Right forelimb (tissue), 1 donor: Measurements from ENCODE around the gene DDX17.
"Not testable (repeated sequence)": the region's sequence is repeated elsewhere in the genome, so short reads cannot be mapped to it uniquely, and the experiment has no call there.

Experiments used
- DNase-seq: peaks from one replicate; pipeline ENCODE4 v3.0.0-alpha.2; 2018

Gene DDX17

DNA sequence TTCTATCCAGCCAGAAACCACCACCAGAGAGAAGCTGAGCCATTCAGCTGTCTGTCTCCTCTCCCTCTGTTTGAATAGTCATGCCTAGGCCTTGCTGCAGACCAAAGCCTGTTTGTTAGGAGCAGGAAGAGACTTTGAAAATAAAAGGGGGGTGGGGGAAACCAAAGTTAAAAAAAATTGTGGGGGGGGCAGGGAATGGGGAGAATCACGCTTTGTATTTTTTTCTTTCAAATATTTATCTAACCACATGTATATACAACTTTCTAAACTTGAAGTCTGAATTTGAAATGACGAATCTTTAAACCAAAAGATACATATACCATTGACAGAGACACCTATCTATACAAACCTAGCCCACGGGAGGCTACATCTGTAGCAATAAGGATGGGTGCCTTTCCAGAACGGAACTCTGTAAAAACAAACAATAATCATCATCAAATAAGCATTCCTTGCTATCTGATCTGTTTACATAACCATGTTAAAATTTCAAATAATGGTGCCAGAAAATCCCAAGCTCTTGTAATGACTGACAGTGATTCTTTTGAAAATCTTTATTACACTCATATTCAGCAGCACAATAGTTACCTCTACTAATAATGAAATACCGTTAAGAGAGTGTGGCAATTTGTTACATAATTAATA is 14.3 kb downstream of the DDX17 start:
- no peak for DNase-seq

DNA sequence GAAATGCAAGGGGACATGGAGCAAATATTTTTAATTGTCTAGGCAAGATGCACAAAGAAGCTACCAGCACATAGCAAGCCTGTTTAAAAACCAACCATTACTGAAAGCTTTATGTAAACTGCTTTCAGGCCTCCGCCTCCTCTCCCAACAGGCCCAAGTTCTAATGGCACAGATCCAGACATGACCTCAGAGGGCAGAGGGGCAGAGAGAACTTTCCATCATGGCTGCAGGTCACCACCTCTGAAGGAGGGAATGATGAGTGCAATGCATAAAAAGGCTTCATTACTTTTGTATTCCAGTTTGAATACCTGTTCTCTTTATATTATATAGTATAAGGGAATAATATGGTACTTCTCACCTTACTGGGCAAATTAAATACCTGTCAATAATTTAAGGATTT is 15.2 kb downstream of the DDX17 start:
- DNase-seq, result no peak

DNA sequence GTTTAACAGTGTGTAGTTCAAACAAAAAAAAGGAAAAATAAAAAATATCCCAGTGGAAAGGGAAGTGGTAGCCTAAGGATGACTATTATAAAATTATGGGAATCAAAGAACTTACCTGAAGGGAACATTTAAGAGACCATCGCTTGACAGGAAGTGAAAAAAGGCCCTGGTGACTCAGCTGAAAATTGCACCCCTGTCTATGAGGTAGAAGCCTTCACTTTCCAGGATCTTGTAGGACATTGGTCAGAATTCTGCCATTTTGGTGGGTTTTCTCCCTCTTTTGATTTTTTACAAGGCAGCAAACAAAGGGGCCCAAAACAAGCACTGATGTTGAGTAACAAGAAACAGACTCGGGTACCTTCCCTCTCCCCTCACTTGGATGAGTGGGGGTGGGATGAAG is 15.6 kb downstream of the DDX17 start:
- no peak for DNase-seq

DNA sequence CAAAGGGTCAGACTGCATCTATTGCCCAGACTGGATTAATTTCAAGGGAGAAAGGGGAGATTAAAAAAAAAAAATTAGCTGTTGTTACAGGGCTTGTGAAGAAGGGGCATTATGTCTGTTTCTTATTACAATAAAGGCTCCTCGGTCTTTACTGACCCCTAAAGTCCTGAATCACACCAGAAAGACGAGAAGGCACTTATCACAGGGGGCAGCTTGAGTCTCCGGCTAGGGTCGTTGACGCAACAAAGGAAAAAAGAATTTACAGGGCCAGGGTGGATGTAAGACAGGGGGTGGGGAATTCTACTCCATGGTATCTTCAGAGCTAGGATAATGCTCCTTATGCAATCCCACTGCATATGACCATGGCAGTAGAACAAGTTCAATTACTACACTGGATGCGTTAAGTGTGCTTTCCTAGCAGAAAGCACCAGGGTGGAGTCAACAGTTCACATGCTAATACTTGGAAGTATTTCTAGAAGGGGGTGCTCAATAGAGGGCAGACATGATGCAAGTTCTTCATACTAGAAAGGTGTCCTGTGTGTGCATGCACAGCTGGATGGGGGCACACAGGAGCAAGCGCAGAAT is 16.5 kb downstream of the DDX17 start:
- DNase-seq, result no peak

DNA sequence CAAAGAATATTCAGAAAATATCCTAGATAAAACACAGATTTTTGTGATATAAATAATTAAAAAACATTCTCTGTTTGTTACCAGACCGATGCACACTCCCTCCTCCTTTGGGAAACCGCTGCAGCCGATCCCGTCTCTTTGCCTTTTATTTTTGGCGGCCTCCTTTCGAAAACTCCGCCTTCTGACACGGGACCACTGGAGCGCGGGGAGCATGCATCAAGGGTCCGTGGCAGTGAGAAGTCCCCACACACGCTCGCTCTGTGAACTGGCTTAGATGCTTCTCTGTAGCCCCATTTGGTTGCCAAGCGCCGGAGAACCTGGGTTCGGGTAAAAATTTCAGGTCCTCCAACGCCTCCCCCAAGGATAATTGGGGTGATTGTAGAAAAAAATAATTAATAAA is 17.0 kb downstream of the DDX17 start:
- no peak for DNase-seq

DNA sequence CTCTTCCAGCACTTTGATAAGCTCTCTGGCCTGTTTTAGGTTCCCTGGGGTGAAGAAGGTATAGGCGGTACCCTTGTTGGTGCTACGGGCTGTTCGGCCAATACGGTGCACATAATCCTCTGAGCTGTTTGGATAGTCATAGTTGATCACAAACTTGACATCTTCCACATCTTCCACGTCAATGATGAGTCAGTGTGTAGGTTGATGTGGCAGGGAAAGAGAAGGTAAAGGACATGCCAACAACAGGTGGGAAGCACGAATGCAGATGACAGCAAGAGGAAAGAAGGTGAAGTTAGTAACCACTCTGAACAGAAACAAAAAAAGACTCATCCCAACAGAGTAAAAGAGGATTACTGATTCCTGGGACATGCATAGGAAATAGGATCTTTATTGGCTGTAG is 18.2 kb downstream of the DDX17 start:
- no peak for DNase-seq

DNA sequence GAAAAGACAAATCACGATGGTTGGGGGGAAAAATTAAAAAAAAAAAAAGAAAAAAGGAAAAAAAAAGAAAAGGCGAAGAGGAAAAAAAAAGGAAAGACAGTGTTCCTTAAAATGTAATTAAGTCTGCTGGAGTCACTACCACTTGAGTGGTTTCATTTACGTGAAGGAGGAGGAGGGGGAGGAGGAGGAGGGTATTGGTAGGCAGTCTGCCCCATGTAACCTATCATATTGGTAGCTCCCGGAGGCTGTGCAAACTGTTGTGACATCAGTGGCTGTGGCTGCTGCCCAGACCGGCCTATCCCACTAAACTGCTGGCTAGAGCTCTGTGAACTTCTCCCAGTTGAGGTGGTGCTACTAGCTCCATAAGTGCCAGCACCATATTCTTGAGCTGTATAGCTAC is 20.3 kb downstream of the DDX17 start:
- no peak for DNase-seq

DNA sequence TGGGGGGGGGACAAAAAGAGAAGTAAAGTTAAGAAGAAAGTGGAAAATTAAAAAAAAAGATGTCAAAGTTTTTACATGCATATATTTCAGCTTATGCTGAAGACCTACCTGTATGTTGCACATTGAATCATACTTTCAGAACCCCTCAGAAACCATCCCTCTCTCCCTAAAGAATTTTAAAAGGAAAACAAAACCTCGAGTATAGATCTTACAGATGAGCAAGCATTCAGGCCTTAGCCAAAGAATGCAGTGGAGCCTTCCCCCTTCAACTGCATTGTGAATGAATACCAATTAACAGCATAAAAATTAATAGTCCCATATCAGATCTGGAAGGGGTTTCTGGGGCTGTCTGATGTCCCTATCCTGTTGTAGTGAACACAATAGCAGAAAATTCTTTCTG is 21.9 kb downstream of the DDX17 start:
- DNase-seq, result no peak

DNA sequence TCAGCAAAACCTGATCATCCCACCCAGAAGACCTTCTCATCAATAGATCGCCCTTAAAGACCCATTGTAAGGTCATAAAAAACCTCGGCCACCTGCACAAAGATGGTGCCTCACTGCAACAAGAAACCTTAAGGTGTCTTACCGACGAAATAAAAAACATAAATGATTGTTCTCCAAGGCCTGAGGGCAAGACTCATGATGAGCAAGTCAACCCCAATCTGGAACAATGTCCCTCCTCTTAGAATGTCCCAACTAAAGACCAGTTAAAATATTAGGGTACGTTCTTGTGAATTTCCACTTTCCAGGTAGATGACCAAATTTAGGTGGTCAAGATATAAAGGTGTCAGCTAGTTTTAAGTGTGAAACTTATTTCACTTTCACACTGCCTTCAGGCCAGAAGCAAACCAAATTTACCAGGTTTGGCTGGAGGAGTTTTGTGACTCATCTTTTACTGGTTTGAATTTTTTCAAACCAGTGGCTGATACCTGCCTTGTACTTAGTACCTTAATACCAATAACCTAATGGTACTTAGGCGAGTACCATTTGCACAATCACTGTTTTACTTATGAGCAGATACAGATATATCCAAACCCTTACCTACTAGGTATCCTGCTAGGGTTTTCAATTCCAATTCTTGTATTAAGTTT is 23.3 kb downstream of the DDX17 start:
- no peak for DNase-seq

DNA sequence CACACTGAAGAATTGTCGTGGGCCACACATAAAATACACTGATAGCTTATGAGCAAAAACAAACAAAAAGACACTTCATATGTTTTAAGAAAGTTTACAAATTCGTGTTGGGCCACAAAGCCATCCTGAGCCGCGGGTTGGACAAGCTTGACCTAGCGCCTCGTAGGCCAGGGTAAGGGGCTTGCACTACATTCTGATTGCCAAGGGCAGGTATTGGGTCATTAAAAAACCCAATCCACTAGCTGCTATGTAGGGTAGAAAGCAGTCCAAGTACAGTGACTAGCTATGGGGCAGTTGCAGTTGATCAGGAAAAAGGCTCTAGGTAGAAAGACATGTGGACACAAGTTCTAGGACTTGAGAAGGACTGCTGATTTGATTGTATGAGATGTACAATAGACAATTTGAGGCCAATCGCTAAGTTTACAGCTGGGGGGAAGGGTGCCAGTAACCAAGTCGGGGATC is 24.2 kb downstream of the DDX17 start:
- no peak for DNase-seq

DNA sequence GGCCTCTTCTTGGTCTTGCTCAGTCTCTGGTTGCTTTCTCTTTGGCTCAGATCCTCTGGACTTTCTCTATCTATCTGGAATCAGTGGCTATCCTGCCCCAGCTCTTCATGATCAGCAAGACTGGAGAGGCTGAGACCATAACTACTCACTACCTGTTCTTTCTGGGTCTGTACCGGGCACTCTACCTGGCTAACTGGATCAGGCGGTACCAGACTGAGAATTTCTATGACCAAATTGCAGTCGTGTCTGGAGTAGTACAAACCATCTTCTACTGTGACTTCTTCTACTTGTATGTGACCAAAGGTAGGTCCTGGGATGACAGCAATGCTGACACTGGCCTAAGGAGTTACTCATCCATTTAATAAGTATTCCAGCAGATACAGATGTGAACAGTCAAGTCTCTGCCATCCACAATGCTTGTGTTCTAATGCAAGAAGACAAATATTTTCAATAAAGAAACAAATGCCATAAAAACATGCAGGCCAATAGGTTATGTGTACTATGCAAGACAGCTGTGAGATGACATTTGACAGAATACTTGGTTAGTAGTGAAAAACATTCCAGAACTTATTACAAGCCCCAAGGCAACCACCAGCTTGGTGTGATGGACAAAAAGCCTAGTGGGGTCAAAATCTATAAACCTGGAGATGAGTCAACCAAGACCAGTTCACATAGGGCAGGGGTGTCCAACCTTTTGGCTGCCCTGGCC is 24.8 kb downstream of the DDX17 start:
- no peak for DNase-seq

DNA sequence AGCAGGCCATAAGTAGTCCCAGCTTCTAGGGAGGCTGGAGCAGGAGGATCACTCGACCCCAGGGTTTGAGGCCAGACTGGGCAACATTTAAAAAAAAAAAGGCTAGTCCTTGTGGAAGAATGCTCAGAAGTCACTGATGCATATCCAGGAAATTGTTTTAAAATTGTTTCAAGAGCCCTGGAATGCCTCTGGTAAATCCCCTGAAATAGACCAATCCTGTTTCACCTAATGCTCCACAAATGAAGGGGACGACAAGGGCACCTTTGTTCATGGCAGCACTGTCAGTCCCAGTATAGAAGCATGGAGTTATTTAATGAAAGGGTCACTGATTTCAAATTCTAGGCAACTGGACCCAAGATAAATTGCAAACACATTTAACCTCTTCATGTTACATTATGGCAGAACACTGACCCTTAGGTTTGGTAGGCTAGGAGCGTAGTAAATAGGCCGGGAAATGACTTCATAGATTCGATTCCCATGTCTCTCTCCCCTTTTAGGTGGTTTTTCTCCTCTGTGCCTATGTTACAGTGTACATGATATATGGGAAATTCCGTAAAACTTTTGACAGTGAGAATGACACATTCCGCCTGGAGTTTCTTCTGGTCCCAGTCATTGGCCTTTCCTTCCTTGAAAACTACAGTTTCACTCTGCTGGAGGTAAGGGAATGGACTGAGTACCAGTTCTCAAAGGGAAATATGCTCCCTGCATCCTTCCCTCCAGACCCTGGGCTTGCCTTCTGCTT is 26.8 kb downstream of the DDX17 start:
- DNase-seq, result no peak

DNA sequence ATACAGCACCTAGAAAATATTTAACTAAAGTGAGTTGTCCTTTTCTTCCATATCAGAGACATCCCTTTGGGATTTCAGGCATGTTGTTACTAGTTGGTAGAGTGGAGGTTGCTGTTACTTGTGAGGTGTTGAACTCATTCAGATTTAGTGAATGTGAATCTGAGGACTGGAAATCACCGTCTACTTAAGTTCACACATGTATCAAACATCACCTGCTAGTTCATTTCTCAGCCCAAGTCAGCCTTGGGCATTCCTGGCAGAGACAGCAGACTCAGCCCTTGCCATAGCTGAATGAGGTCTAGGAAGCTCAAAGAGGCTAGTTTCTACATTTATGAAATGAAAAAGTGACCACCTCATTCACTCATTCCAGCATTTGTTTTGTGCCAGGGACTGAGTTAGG is 28.5 kb downstream of the DDX17 start:
- no peak for DNase-seq

DNA sequence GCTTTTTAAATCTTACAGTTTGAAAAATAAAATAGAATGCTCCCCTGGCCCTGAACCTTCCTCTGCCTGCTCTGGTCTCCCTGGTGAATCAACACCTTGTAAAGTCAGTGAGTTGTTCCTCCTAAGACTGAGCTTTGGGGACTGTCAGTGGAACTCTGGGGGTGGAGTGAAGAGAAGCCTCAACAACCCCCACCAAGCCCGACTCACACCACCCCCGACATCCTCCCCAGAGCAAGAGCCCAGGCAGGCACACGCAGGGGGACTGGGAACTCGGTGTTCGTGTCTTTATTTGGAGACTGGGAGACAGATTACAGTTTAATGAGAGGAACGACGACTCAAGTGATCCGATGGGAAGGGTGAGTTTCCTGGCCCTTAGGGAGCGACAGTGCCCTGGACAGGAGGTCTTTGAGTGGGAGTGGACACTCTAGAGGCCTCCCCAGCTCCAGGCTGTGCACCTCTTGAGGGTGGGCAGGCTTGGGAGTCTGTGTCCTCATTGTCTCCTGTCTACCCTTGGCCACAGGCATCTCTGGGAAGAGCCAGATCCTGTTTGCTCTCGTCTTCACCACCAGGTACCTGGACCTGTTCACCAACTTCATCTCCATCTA is 32.0 kb downstream of the DDX17 start:
- no peak for DNase-seq

DNA sequence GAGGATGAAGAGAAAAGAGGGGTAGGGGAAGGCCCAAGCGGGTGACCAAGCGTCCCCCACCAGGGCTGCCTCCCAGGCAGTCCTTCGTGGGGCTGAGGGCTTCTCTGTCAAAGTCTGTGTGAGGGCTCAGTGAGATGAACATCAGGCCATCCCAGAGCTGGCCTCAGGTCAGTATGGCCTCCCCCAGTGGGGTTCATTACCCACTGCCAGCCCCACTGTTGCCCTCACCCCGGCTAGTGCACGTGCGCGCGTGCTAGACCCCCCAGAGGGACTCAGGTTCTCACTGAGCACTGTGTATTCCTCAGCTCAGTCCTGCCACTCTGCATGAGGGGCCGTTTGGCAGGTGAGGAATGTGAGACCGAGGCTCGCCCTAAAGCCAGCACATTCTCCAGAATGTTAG is 34.9 kb downstream of the DDX17 start:
- DNase-seq, result no peak

DNA sequence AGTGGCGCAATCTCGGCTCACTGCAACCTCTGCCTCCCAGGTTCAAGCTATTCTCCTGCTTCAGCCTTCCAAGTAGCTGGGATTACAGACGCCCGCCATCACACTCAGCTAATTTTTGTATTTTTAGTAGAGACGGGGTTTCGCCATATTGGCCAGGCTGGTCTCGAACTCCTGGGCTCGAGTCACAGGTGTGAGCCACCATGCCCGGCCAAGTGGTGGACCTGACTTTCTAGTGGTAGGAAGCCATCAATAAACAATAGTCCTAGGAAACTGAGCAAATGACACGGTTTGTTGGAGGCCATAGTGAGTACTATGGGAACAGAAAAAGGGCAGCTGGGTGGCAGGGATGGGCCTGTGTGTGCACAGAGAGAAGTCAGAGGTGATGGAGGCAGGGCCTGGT is 35.9 kb downstream of the DDX17 start:
- DNase-seq, result not testable (repeated sequence)

DNA sequence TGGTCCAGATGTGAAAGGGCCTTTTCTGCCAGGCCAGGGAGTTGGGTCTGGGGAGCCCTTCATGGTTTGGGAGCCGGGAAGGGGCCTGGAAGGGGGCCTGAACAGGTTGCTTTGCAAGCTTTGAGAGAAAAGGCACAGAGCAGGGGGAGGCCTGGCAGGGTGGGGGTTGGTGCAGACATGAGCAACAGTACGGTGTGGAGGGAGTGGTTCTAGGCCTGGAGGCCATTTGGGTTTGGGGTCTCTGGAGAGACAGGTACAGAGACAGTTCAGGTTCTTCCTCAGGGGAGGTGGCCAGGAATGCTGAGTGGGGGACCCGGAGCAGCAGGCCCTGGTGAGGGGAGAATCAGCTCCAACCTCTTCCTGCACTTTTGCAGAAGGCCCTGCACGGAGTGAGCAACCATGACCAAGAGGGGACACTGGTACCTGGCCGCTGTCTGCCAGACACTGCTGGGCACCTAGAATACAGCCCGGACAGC is 36.8 kb downstream of the DDX17 start:
- no peak for DNase-seq

DNA sequence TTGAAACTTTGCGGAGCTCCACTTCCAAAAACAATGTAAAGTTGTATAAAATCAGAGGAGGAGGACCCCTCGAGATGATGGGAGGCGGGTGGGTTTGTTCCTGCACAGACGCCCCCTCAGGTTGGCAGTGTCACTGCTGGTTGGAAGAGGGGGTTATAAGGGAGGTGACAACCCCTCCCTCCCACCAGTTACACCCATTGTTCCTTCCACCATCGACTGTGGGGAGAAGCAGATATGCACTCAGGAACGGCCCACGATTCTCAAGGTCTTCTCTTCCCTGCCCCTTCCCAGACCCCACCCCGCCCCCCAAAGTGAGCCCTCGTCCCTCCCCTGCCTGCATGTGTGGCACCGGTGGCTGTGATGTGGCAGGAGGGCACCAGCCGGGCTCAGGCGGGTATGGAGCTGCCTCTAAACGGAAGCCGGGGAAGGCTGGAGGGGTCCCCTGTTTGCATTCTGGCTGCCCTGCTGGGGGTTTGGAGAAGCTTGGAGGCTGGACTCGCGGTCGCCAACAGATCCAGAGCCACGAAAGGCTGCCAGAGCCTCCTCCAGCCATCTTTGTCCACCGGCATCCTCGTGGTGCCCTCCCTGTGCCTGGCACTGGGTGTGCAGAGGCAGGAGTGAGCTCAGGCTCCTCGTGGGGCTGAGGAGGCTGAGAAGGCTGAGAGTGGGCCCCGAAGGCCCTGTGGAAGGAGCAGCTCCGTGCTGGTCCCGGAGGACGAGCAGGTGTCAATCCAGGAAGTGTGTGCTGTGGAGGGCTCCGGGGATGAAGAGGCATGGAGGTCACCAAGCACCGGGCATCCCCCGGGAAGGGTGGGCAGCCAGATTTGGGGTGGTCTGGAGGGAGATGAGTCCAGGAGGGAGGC is 37.4 kb downstream of the DDX17 start:
- DNase-seq, result no peak

DNA sequence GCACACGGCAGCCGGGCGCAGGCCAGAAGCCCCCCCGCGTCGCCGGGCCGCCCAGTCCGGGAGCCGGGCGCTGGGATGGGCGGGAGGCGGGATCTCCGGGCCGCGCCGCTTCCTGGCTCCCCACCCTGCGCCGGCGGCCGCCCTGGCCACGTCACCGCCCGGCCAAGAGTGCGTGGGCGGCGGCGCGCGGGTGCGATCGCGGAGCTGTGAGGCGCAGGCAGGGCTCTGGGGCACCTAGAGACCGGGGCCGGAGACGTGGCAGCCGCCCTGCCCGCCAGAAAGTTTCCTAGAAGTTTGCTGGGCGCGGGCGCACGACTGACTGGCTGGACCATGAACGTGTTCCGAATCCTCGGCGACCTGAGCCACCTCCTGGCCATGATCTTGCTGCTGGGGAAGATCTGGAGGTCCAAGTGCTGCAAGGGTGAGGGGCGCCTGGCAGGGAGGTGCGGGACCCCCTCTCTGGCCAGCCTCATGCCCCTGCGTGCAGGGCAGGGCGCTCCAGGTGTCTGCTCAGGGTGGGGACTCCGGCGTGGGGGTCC is 38.1 kb downstream of the DDX17 start, which contains the start of gene KDELR3:
Gene KDELR3 (plus strand): TSS at position 193 of the 539 bp plus-strand sequence. CDS start 138 bp downstream, at position 331.
- peak; percentile 81 for DNase-seq

DNA sequence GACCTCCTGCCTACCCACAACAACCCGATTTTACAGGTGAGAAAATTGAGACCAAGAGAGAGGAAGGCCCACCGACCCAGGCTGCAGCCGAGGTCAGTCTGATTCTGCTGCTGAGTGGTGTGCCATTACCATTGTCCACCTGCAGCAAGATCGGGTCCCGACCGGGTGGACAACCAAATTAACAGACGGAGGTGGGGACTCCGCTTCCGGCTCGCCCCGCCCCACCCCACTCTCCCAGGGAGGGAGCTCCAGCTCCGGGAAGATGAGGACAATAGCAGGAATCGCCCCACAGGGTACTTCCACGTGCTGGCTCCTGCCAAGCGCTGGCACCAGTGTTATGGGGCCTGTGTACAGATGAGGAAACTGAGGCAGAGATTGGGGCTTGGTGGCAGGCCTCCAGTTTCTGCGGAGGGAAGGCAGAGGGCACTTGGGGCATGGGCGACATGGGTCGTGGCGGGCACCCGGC is 38.6 kb downstream of the DDX17 start:
- DNase-seq, result no peak
